Forelimb muscle (tissue), 1 donor: ENCODE data around the gene KCNE1. TPM values are rescaled to one million over a fixed set of nuclear protein-coding genes. Genes with fewer than 3 reads are reported as not detected.
"Not testable (repeated sequence)": the region's sequence is repeated elsewhere in the genome, so short reads cannot be mapped to it uniquely, and the experiment has no call there.

ENCODE experiments used
- DNase-seq: peaks from one replicate; pipeline ENCODE4 v3.0.0-alpha.2; 2013; ENCODE audit warnings: low read depth
- polyA plus RNA-seq: library from polyadenylated mRNA; unstranded; fragments of 120-200 nt; gene quantifications from one replicate; pipeline ENCODE4 v1.2.1, GENCODE V29; 2013; ENCODE audit not compliant: insufficient read length

KCNE1 gene
- polyA plus RNA-seq, 1 donor = 0.54 TPM

DNA sequence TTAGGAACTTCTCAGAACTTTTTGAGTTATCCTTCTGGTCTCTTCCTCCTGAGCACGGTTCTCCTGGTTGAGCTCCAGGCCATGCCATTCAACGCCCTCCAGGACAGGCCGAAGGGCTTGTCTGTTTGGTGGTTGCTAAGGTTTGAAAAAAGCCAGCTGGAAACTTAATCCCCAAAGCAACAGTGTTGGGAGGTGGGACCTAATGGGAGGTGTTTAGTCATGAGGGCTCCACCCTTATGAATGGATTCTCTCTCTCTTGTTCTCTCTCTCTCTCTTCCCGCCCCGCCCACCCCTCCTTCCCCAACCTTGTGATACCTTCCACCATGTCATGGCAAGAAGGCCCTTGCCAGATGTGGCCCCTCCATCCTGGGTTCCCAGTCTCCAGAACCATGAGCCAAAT lies 829 bp downstream of the KCNE1 start:
- DNase-seq = no peak

DNA sequence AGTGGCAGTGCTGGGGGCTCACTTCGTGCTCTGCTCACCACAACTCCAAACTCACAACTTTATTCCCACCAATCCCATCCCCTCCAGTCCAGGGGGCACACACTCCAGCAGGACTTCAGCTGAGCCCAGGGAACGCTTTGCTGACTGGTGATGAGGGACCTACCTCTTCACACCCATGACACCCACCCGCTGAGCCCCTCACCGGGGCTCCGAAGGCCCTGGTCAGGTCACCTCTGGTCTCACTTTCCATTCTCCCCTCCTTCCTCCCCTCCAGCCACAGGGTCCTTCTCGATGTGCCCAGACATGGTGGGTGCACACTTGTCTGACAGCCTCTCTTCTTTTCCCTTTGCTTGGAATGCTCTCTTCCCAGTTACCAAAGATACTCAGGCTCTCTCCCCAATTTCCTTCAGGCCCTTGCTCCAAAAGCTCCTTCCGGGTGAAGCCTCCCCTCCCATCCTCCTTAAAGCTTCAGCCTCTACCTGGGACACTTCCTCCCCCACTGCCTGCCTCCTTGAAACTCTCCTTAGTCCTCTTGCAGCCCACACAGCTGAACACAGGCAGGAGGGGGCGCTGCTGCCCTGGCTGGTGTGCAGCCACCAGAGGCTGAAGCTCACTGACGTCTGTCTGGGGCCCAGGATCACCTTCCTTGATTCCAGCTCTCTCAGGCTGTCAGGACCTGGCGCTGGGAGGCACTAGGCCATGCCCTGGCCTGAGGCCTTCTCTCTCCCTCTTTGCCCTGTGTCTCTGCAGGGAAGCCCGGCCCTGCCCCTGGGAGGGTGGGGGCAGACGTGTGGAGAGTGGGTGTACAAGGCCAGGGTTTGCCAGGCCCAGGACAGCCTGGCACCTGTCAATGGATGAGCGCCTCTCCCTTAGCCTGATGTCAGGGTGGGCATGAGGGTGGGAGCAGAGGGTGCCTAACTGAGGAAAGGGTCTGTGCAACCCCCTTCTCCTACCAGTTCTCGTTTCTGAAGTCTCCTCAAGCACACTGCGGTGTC lies 1.6 kb downstream of the KCNE1 start:
- DNase-seq = no peak

DNA sequence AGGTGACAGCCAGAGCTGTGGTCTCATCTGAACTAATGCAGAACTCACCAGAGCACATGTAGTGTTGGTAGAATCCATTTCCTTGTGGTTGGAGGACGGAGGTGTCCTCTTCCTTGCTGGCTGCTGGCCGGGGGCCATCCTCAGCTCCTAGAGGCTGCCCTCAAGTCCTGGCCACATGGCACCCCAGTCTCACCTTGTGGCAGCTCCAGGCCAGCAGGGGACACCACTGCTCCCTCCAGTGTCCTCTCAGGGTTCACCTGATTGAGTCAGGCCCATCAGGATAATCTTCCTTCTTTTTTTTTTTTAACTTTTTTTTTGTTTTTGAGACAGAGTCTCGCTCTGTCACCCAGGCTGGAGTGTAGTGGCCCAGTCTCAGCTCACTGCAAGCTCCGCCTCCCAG lies 2.9 kb downstream of the KCNE1 start:
- no peak for DNase-seq

- no peak for DNase-seq
Observed at GRCh38 chr21:34504595-34504994, 7.4 kb downstream of the KCNE1 start.

DNA sequence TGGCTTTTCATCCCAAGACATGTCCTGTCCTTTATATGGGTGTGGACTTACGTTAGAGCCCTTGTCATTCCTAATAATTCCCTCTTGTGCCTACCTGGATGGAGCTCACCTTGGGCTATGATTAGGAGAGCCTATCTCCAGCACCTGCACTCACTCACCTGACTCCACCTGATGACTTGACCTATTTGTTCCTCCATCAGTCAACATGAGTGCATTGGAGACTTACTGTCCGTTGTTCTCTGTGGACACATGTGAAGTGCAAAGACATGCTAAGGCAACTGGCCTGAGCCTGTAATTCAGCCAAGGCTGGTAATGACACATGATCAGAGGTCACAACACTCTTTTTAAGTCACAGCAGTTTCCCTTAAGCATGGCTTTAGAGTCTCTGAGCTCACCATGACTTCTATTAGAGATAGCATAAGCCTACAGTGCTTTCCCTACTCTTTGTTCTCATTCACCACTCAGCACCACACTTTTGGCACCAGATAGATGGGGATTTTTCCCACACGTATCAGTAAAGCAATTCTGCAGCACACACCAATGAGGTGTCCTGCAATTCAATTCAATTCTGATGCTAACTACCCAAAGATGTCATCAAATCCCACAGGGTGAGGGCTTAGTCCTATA lies 9.4 kb downstream of the KCNE1 start:
- DNase-seq = no peak

DNA sequence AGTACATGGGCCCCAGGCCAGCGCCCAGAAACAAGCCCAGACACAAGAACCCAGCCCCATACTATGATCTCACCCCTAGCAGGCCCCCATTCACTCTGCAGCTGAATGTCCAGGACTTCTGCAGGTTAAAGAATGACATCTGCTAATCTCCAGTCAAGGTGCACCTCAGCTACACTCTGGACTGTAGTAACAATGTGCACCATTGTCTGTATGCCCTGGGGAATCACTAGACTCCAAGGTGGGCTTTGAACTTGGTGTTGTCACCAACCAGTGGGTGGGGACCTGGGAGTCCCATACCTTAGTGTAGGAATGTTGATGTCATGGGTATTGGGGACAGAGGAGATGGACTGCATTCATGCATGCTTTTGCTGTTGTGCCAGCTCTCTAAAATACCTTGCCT lies 10.3 kb downstream of the KCNE1 start:
- DNase-seq = no peak

- DNase-seq = no peak
Observed at GRCh38 chr21:34500191-34500590, 11.8 kb downstream of the KCNE1 start.

DNA sequence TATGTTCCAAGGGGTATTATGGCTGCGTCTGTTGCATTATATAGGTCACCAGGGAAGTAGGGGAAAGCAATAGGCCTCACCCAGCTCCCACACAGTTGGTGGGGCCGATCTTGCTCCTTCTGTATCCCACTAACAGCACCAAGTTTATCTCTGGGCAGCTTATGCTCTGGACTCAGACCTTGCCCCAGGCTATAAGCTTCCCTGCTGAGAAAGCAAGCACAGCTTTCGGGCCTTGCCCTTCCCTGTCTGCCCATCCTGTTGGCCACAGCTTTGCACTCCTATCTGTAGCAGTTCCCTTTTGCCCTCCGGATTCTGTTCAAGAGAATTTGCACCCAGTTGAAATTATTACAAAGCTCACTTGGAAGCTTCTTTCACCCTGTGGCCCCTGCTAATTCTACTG lies 12.9 kb downstream of the KCNE1 start:
- no peak for DNase-seq

DNA sequence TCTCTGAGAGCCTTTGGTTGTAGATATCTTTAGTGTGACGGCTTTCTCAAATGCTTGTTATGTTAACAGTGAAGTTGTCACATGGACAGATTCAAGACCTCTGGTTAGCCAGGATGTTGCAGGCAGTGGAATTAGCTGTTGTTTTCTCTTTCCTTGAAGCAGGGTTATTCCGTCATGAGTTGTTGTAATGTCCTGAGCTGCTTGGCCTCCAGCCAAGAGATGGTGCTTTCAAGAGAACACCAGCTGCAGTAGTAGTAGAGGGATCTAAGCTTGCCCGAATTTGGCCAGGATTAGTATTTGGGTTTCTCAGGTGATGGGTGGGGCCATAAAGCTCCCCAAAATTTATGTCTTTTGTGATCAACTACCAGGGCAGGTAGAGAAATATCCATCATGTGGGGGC lies 13.4 kb downstream of the KCNE1 start:
- no peak for DNase-seq

DNA sequence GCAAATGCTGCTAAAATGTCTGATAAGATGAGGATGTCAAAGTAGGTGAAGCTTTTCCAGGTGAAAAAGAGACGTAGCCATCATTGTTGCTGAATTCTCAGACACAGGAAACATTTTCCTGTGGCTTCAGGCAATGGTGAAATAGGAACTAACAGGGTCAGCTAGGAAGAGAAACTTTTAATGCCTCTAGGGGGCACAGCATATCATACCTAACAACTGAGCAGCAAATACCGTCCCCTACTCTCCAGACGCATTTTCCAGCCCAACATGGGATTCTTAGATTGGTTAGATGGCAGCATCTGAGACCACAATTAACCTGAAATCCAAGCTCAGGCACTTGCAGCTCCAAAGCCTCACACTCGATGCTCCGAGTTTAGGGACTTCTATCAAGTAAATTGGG lies 28.2 kb downstream of the KCNE1 start:
- DNase-seq = not testable (repeated sequence)

- not testable (repeated sequence) for DNase-seq
Observed at GRCh38 chr21:34483435-34483834, 28.6 kb downstream of the KCNE1 start.

DNA sequence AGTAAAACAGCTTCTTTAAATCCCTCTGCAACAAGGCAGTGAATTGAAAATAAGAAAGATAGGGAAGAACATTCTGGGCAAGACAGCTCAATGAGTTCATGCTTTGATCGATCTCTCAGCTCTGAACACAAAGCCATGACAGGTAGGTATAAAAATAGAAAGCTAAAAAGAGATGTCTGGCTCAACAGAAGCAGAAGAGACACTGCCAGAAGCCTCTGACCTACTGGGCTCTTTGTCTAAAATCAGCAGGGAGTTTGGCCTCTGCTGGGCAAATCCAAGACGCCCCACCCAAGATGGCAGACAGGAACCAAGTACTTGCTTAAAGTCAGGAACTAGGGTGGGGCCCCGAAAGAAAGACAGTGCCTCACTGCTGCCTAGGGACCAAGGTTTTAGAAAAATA lies 44.7 kb downstream of the KCNE1 start:
- DNase-seq = not testable (repeated sequence)

DNA sequence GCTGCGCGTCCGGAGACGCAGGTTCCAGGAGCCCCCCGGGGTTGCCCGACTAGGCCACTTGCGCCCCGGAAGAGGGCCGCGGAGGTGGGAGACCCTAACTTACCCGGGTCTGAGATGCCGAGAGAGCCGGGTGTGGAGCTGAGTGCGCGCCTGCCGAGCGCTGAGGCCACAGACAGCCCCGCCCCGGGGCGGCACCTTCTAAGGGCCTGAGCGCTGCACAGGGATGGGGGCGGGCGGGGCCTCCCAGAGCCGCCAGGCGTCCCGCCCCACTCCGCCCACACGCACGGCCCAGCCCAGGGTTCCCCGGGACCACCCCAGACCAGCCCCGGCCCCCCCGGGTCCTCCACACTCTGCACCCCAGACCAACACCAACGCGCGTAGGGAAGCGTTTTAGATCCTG lies 52.6 kb downstream of the KCNE1 start:
- not testable (repeated sequence) for DNase-seq

GRCh38 chr21:34458266-34458665 lies 53.7 kb downstream of the KCNE1 start:
- DNase-seq = not testable (repeated sequence)

GRCh38 chr21:34456180-34456579 lies 55.8 kb downstream of the KCNE1 start:
- not testable (repeated sequence) for DNase-seq

DNA sequence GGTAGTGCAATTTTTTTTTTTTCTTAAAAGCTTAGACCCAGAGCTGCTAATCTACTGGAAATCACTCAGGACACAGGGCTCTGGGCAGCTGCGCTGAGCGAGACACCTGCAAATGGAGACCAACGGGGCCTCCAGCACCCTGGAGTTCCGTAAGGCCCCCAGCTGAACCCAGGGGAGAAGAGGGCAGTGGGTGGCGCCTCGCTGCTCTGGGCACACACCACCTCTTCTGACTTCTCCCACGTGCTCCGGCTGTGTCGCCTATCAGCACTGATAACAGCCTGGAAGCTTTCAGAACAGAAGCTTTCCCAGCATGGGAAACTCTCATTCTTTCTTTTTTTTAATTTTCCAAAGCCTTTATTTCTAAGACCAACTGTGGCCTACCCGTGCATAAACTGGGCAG lies 56.4 kb downstream of the KCNE1 start:
- not testable (repeated sequence) for DNase-seq

- DNase-seq = not testable (repeated sequence)
Observed at GRCh38 chr21:34447018-34447417, 65.0 kb downstream of the KCNE1 start.

GRCh38 chr21:34443486-34443885 lies 68.5 kb downstream of the KCNE1 start:
- not testable (repeated sequence) for DNase-seq

DNA sequence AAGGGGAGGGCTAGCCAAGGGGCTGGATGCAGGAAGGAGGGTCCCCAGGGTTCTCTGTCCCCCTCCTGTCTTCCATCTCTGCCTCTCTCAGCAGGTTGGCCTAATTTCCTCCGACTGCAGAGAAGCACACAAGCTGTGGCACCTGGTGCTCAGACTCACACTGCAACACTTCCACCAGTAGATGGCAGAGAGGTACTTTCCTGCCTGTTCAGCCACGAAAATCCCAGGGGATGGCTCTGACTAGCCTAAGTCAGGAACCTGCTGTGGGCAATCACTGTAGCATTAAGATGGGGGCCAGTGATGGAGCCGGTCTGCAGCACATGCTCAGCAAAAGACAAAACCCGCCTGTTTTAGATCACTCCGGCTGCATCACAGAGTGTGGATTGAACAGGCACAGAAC lies 82.3 kb downstream of the KCNE1 start:
- DNase-seq = not testable (repeated sequence)

GRCh38 chr21:34428441-34428840 lies 83.6 kb downstream of the KCNE1 start:
- not testable (repeated sequence) for DNase-seq

- DNase-seq = not testable (repeated sequence)
Observed at GRCh38 chr21:34427339-34427738, 84.7 kb downstream of the KCNE1 start.

- not testable (repeated sequence) for DNase-seq
Observed at GRCh38 chr21:34423805-34424204, 88.2 kb downstream of the KCNE1 start, which contains the start of gene SMIM34. Gene SMIM34, minus strand, starts transcription at chr21:34423951. Its CDS starts 112 bp downstream, at chr21:34423839.
